ENCODE results near the gene WDR37. TPM values are rescaled to one million over a fixed set of nuclear protein-coding genes. Genes with fewer than 3 reads are reported as not detected.

WDR37 gene
- 13.0 and 20.2 TPM in 2 replicates for total RNA-seq

GRCh38 chr10:1056326-1057105, at the start of gene WDR37:
WDR37 (plus strand) TSS chr10:1056385; CDS start chr10:1072156, 15,771 bp downstream.

GRCh38 chr10:1025683-1026082, 30.5 kb upstream of the WDR37 start, which contains the start of gene IDI2:
IDI2 (minus strand) TSS chr10:1025859; CDS start chr10:1024723, 1,136 bp downstream.

GRCh38 chr10:1048732-1049424, 7.3 kb upstream of the WDR37 start, which contains the start of gene IDI1:
IDI1 (minus strand) TSS chr10:1049119; CDS start chr10:1049003, 116 bp downstream.

Other genes with a start within 250 kb of the WDR37 start
- gene LARP4B, start 124.7 kb upstream of the WDR37 start, total RNA-seq, result 39.6 and 61.6 TPM in 2 replicates
- 61.9 and 77.7 TPM in 2 replicates for gene GTPBP4, start 68.0 kb upstream of the WDR37 start, total RNA-seq
- gene IDI2, start 30.5 kb upstream of the WDR37 start, total RNA-seq, result not detected in 2 replicates
- gene IDI1, start 7.3 kb upstream of the WDR37 start, total RNA-seq, result 76.2 and 89.5 TPM in 2 replicates